Measurements from ENCODE around the gene PCYT2. TPM values are rescaled to one million over a fixed set of nuclear protein-coding genes. Genes with fewer than 3 reads are reported as not detected.

Gene PCYT2
- total and polyA plus RNA-seq, 9 of the 15 experiments (the other 6 are each of a cell fraction or from before 2014, with no cell fraction given) = 0.92 to 134 (median 82.5) TPM

- peak; percentile 55; the same call in 1 of the 2 replicates for TF ChIP-seq ETS1 (conservative IDR thresholded peaks at IDR 0.05; ENCODE audit: control insufficient read depth, low read depth, low read length)
- TF ChIP-seq TRIM24 (IDR thresholded peaks at IDR 0.05) = no peak
- TF ChIP-seq HIVEP1 (CRISPR knock-in tag; IDR thresholded peaks at IDR 0.05) = peak; percentile 96
- no peak for TF ChIP-seq ZNF124 (CRISPR knock-in tag; IDR thresholded peaks at IDR 0.05)
- 0 out of 2 replicates have a peak, but pooled peaks have one; percentile 30 for TF ChIP-seq MTA3 (IDR thresholded peaks at IDR 0.05; ENCODE audit: borderline replicate concordance)
- no peak for TF ChIP-seq ZNF780A (CRISPR knock-in tag; IDR thresholded peaks at IDR 0.05)
- TF ChIP-seq ZBTB17 (CRISPR knock-in tag; IDR thresholded peaks at IDR 0.05) = peak; percentile 70; the same call in 1 of the 2 replicates
- peak; percentile 99 for TF ChIP-seq FOS (IDR thresholded peaks at IDR 0.05; ENCODE audit: extremely low read depth, insufficient read length)
- TF ChIP-seq GABPA (tag; conservative IDR thresholded peaks at IDR 0.05; ENCODE audit: low read depth) = peak; percentile 100
- peak; percentile 86 for TF ChIP-seq ZNF165 (CRISPR knock-in tag; IDR thresholded peaks at IDR 0.05; ENCODE audit: borderline replicate concordance)
- TF ChIP-seq PCBP2 (IDR thresholded peaks at IDR 0.05; ENCODE audit: low read depth, low read length, poor library complexity, severe bottlenecking) = no peak
- TF ChIP-seq CEBPB (tag; IDR thresholded peaks at IDR 0.05) = peak; percentile 99
- no peak for TF ChIP-seq PRMT5 (CRISPR knock-in tag; IDR thresholded peaks at IDR 0.05)
- TF ChIP-seq RBM14 (IDR thresholded peaks at IDR 0.05; ENCODE audit: borderline replicate concordance, insufficient read depth, low read depth, low read length) = no peak
- peak in 1 of 2 experiments; percentile 20; a peak in 1 of 4 replicates for TF ChIP-seq TBL1XR1 (IDR thresholded peaks at IDR 0.05; ENCODE audit: low read length in 2 of 2)
- no peak for TF ChIP-seq STAG1 (CRISPR knock-in tag; IDR thresholded peaks at IDR 0.05; ENCODE audit: borderline replicate concordance)
- peak; percentile 100 for TF ChIP-seq ASH1L (IDR thresholded peaks at IDR 0.05; ENCODE audit: borderline replicate concordance, low read depth, partially characterized antibody)
- TF ChIP-seq KDM4B (IDR thresholded peaks at IDR 0.05; ENCODE audit: borderline replicate concordance in 2 of 2, low read depth in 1 of 2) = peak in 1 of 2 experiments; percentile 90; a peak in 2 of 4 replicates
- no peak for TF ChIP-seq ZNF695 (CRISPR knock-in tag; IDR thresholded peaks at IDR 0.05)
- TF ChIP-seq, protein P1, sequence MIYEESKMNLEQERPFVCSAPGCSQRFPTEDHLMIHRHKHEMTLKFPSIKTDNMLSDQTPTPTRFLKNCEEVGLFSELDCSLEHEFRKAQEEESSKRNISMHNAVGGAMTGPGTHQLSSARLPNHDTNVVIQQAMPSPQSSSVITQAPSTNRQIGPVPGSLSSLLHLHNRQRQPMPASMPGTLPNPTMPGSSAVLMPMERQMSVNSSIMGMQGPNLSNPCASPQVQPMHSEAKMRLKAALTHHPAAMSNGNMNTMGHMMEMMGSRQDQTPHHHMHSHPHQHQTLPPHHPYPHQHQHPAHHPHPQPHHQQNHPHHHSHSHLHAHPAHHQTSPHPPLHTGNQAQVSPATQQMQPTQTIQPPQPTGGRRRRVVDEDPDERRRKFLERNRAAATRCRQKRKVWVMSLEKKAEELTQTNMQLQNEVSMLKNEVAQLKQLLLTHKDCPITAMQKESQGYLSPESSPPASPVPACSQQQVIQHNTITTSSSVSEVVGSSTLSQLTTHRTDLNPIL (CRISPR knock-in tag; IDR thresholded peaks at IDR 0.05) = no peak
- TF ChIP-seq, protein P2, sequence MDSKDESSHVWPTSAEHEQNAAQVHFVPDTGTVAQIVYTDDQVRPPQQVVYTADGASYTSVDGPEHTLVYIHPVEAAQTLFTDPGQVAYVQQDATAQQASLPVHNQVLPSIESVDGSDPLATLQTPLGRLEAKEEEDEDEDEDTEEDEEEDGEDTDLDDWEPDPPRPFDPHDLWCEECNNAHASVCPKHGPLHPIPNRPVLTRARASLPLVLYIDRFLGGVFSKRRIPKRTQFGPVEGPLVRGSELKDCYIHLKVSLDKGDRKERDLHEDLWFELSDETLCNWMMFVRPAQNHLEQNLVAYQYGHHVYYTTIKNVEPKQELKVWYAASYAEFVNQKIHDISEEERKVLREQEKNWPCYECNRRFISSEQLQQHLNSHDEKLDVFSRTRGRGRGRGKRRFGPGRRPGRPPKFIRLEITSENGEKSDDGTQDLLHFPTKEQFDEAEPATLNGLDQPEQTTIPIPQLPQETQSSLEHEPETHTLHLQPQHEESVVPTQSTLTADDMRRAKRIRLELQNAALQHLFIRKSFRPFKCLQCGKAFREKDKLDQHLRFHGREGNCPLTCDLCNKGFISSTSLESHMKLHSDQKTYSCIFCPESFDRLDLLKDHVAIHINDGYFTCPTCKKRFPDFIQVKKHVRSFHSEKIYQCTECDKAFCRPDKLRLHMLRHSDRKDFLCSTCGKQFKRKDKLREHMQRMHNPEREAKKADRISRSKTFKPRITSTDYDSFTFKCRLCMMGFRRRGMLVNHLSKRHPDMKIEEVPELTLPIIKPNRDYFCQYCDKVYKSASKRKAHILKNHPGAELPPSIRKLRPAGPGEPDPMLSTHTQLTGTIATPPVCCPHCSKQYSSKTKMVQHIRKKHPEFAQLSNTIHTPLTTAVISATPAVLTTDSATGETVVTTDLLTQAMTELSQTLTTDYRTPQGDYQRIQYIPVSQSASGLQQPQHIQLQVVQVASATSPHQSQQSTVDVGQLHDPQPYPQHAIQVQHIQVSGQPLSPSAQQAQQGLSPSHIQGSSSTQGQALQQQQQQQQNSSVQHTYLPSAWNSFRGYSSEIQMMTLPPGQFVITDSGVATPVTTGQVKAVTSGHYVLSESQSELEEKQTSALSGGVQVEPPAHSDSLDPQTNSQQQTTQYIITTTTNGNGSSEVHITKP (IDR thresholded peaks at IDR 0.05; ENCODE audit: partially characterized antibody) = no peak
Measured at GRCh38 chr17:81860756-81861568, 50.2 kb downstream of the PCYT2 start (continued).
